Measurements from ENCODE around the gene RNF186. TPM values are rescaled to one million over a fixed set of nuclear protein-coding genes. Genes with fewer than 3 reads are reported as not detected.
A peak's percentile ranks its signal among the peaks of the same experiment; 100 is the strongest.
"Not testable (repeated sequence)": the region's sequence is repeated elsewhere in the genome, so short reads cannot be mapped to it uniquely, and the experiment has no call there.

The RNF186 gene
- total and polyA plus RNA-seq, 2 experiments from 2014 or later: 0.93 to 1.4 TPM

DNA sequence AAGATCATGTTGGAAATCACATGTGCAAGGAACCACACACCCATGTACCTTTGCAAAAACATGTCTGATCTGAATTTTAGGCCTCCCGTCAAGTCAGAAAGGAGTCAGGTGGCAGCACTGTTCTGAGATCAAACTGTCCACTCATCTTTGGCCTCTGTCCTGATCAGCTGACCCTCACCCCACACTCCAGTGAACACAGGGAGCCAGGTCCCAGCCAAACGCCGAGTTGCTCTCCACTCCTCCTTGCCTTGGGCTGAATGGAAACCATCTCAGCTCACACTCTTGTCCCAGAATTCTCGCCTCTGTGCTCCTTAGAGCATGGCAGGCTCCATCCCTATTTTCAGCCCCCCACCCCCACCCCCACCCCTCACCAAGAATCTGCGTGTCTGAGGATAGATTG lies 4.6 kb upstream of the RNF186 start:
- Histone ChIP-seq H4K20me1 (ENCODE audit: insufficient read depth, poor library complexity, severe bottlenecking) (no peaks in the 10 kb centered on the region), H3K27ac (no peak overlapping the region), H3K4me1 (ENCODE audit: insufficient read depth) (peaks cover 14% of the 10 kb centered on the region), H3K9me2 (replicated peaks; ENCODE audit: insufficient read depth) (no peaks in the 10 kb centered on the region), H3K36me3 (replicated peaks; ENCODE audit: insufficient read depth, low read depth) (no peaks in the 10 kb centered on the region), H3K27me3 (no peaks in the 10 kb centered on the region), H3K4me3 (no peak overlapping the region), H3K9me3 (ENCODE audit: low read depth) (no peaks in the 10 kb centered on the region), H3K4me2 (no peak overlapping the region), H3K79me2 (no peaks in the 10 kb centered on the region), H2AFZ (no peak overlapping the region)
- TF ChIP-seq EZH2phosphoT487 (IDR thresholded peaks at IDR 0.05; ENCODE audit: low read depth, severe bottlenecking, unreplicated experiment) (no peak), EZH2 (IDR thresholded peaks at IDR 0.05; ENCODE audit: borderline replicate concordance) (no peak)
- TF ChIP-seq, protein P1, sequence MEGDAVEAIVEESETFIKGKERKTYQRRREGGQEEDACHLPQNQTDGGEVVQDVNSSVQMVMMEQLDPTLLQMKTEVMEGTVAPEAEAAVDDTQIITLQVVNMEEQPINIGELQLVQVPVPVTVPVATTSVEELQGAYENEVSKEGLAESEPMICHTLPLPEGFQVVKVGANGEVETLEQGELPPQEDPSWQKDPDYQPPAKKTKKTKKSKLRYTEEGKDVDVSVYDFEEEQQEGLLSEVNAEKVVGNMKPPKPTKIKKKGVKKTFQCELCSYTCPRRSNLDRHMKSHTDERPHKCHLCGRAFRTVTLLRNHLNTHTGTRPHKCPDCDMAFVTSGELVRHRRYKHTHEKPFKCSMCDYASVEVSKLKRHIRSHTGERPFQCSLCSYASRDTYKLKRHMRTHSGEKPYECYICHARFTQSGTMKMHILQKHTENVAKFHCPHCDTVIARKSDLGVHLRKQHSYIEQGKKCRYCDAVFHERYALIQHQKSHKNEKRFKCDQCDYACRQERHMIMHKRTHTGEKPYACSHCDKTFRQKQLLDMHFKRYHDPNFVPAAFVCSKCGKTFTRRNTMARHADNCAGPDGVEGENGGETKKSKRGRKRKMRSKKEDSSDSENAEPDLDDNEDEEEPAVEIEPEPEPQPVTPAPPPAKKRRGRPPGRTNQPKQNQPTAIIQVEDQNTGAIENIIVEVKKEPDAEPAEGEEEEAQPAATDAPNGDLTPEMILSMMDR (IDR thresholded peaks at IDR 0.05; ENCODE audit: poor library complexity): no peak
- 67% methylated on average over 5 of the region's 5 CpGs for WGBS (ENCODE audit: low lambda C conversion rate, missing lambda C conversion rate)
- DNase-seq (ENCODE audit: low spot score): no peak

DNA sequence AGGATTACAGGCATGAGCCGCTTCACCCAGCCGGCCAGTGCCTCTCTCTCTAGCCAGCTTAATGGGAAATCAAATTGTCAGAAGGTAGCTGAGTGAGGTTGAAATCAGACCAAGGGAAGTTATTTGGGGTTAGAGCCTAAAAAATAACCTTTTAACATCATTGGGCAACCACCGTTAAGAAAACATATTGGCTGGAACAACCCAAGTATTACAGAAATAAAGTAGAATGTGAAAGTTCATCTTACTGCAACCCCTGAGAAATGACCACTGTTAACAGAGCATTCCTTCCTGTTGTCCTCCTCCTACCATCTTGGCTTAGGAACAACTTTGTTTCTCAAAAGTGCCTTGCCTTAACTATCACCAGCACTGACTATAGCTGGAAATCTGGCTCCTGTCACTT lies 3.2 kb upstream of the RNF186 start:
- no peak overlapping the region for H3K27ac ChIP-seq
- no peaks in the 10 kb centered on the region for H3K79me2 ChIP-seq
- peaks cover 19% of the 10 kb centered on the region for H3K4me1 ChIP-seq (ENCODE audit: insufficient read depth)
- no peak overlapping the region for H3K4me3 ChIP-seq
- no peak for DNase-seq (ENCODE audit: low spot score)
- WGBS (ENCODE audit: low lambda C conversion rate, missing lambda C conversion rate): 94% methylated on average over 3 of the region's 3 CpGs
- TF ChIP-seq, protein P1 (IDR thresholded peaks at IDR 0.05; ENCODE audit: poor library complexity): no peak
- no peak for TF ChIP-seq EZH2phosphoT487 (IDR thresholded peaks at IDR 0.05; ENCODE audit: low read depth, severe bottlenecking, unreplicated experiment)
- TF ChIP-seq EZH2 (IDR thresholded peaks at IDR 0.05; ENCODE audit: borderline replicate concordance): no peak
- H3K4me2 ChIP-seq: no peak overlapping the region
- no peaks in the 10 kb centered on the region for H3K27me3 ChIP-seq
- no peaks in the 10 kb centered on the region for H3K9me2 ChIP-seq (replicated peaks; ENCODE audit: insufficient read depth)
- no peaks in the 10 kb centered on the region for H4K20me1 ChIP-seq (ENCODE audit: insufficient read depth, poor library complexity, severe bottlenecking)
- H3K9me3 ChIP-seq (ENCODE audit: low read depth): no peaks in the 10 kb centered on the region
- H3K36me3 ChIP-seq (replicated peaks; ENCODE audit: insufficient read depth, low read depth): no peaks in the 10 kb centered on the region
- H2AFZ ChIP-seq: no peak overlapping the region

DNA sequence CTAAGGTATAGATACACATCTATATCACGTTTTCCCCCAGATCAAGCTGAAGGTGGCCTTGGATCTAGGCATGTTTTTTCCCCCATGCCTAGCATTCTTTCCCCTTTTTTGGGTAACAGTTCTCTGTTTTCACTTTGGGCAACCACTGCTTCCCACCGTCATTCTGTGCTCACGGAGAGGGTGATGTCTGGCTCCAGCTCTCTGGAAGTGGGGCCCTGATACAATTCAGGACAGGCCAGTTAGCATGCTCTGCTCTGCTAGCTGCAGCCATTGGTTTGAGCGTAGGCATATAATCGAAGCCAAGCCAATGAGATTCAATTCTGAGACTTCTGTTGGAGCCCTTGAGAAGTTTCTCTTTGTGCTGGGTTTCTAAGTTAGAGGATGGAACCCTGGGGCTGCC lies 2.1 kb upstream of the RNF186 start:
- H3K27ac ChIP-seq: peak overlapping the region; percentile 93
- H3K27me3 ChIP-seq: no peaks in the 10 kb centered on the region
- no peak overlapping the region for H3K4me2 ChIP-seq
- TF ChIP-seq EZH2phosphoT487 (IDR thresholded peaks at IDR 0.05; ENCODE audit: low read depth, severe bottlenecking, unreplicated experiment) (no peak), EZH2 (IDR thresholded peaks at IDR 0.05; ENCODE audit: borderline replicate concordance) (no peak)
- TF ChIP-seq, protein P1 (IDR thresholded peaks at IDR 0.05; ENCODE audit: poor library complexity): no peak
- peaks cover 19% of the 10 kb centered on the region for H3K4me1 ChIP-seq (ENCODE audit: insufficient read depth)
- H2AFZ ChIP-seq: no peak overlapping the region
- DNase-seq (ENCODE audit: low spot score): no peak
- H3K36me3 ChIP-seq (replicated peaks; ENCODE audit: insufficient read depth, low read depth): no peaks in the 10 kb centered on the region
- no peaks in the 10 kb centered on the region for H3K9me2 ChIP-seq (replicated peaks; ENCODE audit: insufficient read depth)
- WGBS (ENCODE audit: low lambda C conversion rate, missing lambda C conversion rate): 68% methylated on average over 5 of the region's 5 CpGs
- H4K20me1 ChIP-seq (ENCODE audit: insufficient read depth, poor library complexity, severe bottlenecking): no peaks in the 10 kb centered on the region
- H3K4me3 ChIP-seq: no peak overlapping the region
- no peaks in the 10 kb centered on the region for H3K9me3 ChIP-seq (ENCODE audit: low read depth)
- no peaks in the 10 kb centered on the region for H3K79me2 ChIP-seq

DNA sequence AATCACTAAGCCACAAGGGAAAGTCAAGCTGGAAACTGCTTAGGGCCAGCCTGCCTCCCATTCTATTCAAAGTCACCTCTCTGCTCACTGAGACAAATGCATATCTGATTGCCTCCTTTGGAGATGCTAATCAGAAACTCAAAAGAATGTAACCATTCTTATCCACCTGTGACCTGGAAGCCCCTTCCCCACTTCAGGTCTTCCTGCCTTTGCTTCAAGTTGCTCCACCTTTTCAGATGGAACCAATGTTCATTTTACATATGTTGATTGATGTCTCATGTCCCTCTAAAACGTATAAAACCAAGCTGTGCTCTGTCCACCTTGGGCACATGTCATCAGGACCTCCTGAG lies 1.6 kb upstream of the RNF186 start:
- not testable (repeated sequence) for DNase-seq (ENCODE audit: low spot score); H2AFZ ChIP-seq; H3K36me3 ChIP-seq (replicated peaks; ENCODE audit: insufficient read depth, low read depth); H4K20me1 ChIP-seq (ENCODE audit: insufficient read depth, poor library complexity, severe bottlenecking); H3K79me2 ChIP-seq; H3K4me2 ChIP-seq; H3K9me2 ChIP-seq (replicated peaks; ENCODE audit: insufficient read depth); H3K4me3 ChIP-seq; H3K27me3 ChIP-seq; H3K9me3 ChIP-seq (ENCODE audit: low read depth)
- 33% methylated on average over 1 of the region's 1 CpG for WGBS (ENCODE audit: low lambda C conversion rate, missing lambda C conversion rate)
- Histone ChIP-seq H3K27ac (peak overlapping the region; percentile 93), H3K4me1 (ENCODE audit: insufficient read depth) (peaks cover 19% of the 10 kb centered on the region)
